ENCODE measurements around the gene CEACAM4.
A peak's percentile ranks its signal among the peaks of the same experiment; 100 is the strongest.
"Not testable (repeated sequence)": the region's sequence is repeated elsewhere in the genome, so short reads cannot be mapped to it uniquely, and the experiment has no call there.

CEACAM4 gene

GRCh38 chr19:41584931-41585330 lies 41.9 kb downstream of the CEACAM4 start:
- no peak for DNase-seq (ENCODE audit: low read depth)

GRCh38 chr19:41584260-41584810 lies 42.5 kb downstream of the CEACAM4 start:
- no peak for DNase-seq (ENCODE audit: low read depth)

- DNase-seq (ENCODE audit: low read depth): not testable (repeated sequence)
Observed at GRCh38 chr19:41582577-41583182, 44.2 kb downstream of the CEACAM4 start.

GRCh38 chr19:41581068-41581467 lies 45.8 kb downstream of the CEACAM4 start:
- not testable (repeated sequence) for DNase-seq (ENCODE audit: low read depth)

GRCh38 chr19:41578886-41579285 lies 48.0 kb downstream of the CEACAM4 start:
- no peak for DNase-seq (ENCODE audit: low read depth)

- DNase-seq (ENCODE audit: low read depth): no peak
Observed at GRCh38 chr19:41577833-41578232, 49.0 kb downstream of the CEACAM4 start.

- DNase-seq (ENCODE audit: low read depth): no peak
Observed at GRCh38 chr19:41577144-41577830, 49.6 kb downstream of the CEACAM4 start.

GRCh38 chr19:41575998-41576397 lies 50.9 kb downstream of the CEACAM4 start, which contains the start of gene CEACAM21:
Gene CEACAM21, plus strand, starts transcription at chr19:41576166. Its CDS starts 109 bp downstream, at chr19:41576275.
- DNase-seq (ENCODE audit: low read depth): no peak

GRCh38 chr19:41570639-41571112 lies 56.2 kb downstream of the CEACAM4 start:
- peak; percentile 85 for DNase-seq (ENCODE audit: low read depth)

GRCh38 chr19:41570179-41570578 lies 56.7 kb downstream of the CEACAM4 start:
- no peak for DNase-seq (ENCODE audit: low read depth)

- no peak for DNase-seq (ENCODE audit: low read depth)
Observed at GRCh38 chr19:41569481-41570150, 57.3 kb downstream of the CEACAM4 start.
